ENCODE measurements around the gene RPUSD4. TPM values are rescaled to one million over a fixed set of nuclear protein-coding genes. Genes with fewer than 3 reads are reported as not detected.

RPUSD4 gene
- total RNA-seq, 4 donors from 2014 or later: 11.1 to 20.3 (median 12.6) TPM

GRCh38 chr11:126188332-126189108 is 22.9 kb downstream of the RPUSD4 start:
- Histone ChIP-seq H3K27me3 (no peaks in the 10 kb centered on the region), H3K27ac (peak overlapping the region in 2 of 4 donors; percentile 13 to 61), H3K4me3 (no peak overlapping the region), H3K4me1 (no peaks in the 10 kb centered on the region), H3K9me3 (no peaks in the 10 kb centered on the region), H3K36me3 (no peaks in the 10 kb centered on the region)
- peak; percentile 46 for DNase-seq
- in situ Hi-C loops (cut with MboI; ENCODE audit: low pct_ligation_motif_present in 1 of 4, low pct_unique_long_range_greater_than_20kb in 1 of 4, low sequenced_read_pairs in 3 of 4): no loop called here
- WGBS, 2 donors (ENCODE audit: low coverage in 1 of 2): 85% methylated on average over 4 to 15 of the region's 15 CpGs
- intact Hi-C loops (cut with DNase I; ENCODE audit: low total_unique reads): no loop called here
- no peak for TF ChIP-seq EP300 (IDR thresholded peaks at IDR 0.05; ENCODE audit: low read depth)
- no peak for TF ChIP-seq POLR2A (IDR thresholded peaks at IDR 0.05)
- TF ChIP-seq, protein P1, sequence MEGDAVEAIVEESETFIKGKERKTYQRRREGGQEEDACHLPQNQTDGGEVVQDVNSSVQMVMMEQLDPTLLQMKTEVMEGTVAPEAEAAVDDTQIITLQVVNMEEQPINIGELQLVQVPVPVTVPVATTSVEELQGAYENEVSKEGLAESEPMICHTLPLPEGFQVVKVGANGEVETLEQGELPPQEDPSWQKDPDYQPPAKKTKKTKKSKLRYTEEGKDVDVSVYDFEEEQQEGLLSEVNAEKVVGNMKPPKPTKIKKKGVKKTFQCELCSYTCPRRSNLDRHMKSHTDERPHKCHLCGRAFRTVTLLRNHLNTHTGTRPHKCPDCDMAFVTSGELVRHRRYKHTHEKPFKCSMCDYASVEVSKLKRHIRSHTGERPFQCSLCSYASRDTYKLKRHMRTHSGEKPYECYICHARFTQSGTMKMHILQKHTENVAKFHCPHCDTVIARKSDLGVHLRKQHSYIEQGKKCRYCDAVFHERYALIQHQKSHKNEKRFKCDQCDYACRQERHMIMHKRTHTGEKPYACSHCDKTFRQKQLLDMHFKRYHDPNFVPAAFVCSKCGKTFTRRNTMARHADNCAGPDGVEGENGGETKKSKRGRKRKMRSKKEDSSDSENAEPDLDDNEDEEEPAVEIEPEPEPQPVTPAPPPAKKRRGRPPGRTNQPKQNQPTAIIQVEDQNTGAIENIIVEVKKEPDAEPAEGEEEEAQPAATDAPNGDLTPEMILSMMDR (IDR thresholded peaks at IDR 0.05): no peak
- TF ChIP-seq POLR2AphosphoS5 (IDR thresholded peaks at IDR 0.05): no peak

GRCh38 chr11:126186708-126187529 is 24.5 kb downstream of the RPUSD4 start:
- H3K36me3 ChIP-seq: no peaks in the 10 kb centered on the region
- DNase-seq: no peak
- intact Hi-C loops (cut with DNase I; ENCODE audit: low total_unique reads): no loop called here
- H3K9me3 ChIP-seq: no peaks in the 10 kb centered on the region
- no peak overlapping the region for H3K27ac ChIP-seq
- WGBS, 2 donors (ENCODE audit: low coverage in 1 of 2): 80 to 86% methylated on average over 4 to 22 of the region's 22 CpGs
- no peaks in the 10 kb centered on the region for H3K4me1 ChIP-seq
- H3K4me3 ChIP-seq: no peak overlapping the region
- no peak for TF ChIP-seq EP300 (IDR thresholded peaks at IDR 0.05; ENCODE audit: low read depth)
- TF ChIP-seq POLR2AphosphoS5 (IDR thresholded peaks at IDR 0.05): no peak
- TF ChIP-seq POLR2A (IDR thresholded peaks at IDR 0.05): no peak
- TF ChIP-seq, protein P1 (IDR thresholded peaks at IDR 0.05): no peak
- in situ Hi-C loops (cut with MboI; ENCODE audit: low pct_ligation_motif_present in 1 of 4, low pct_unique_long_range_greater_than_20kb in 1 of 4, low sequenced_read_pairs in 3 of 4): no loop called here
- H3K27me3 ChIP-seq: no peaks in the 10 kb centered on the region

DNA sequence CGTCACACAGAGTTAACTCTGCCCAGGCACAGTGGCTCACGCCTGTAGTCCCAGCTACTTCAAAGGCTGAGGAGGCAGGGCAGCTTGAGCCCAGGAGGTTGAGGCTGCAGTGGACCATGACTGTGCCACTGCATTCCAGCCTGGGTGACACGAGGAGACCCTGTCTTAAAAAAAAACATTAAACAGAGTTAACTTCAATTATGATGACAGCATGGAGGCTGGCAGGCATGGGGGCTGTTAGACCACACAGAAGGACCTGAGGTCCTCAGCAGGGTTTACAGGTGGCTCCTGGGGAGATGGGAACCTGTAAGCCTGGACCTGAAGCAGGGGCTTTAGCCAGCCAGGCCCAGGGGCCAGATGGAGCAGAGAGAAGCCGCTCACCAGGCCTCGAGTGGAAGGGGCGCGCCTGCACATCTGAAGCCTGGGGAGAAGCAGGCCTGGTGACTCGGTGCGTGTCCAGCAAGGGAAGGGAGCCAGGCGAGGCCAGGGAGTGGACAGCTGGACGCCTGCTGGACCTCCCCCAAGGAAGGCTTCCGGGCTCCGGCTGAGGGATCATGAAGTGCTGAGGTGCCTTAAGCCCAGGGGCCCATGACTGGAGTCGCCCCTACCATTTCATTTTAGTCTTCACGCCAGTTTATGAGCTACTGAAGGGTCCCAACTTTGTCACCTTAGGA is 25.3 kb downstream of the RPUSD4 start:
- H3K27ac ChIP-seq: no peak overlapping the region
- no peak overlapping the region for H3K4me3 ChIP-seq
- no peaks in the 10 kb centered on the region for H3K9me3 ChIP-seq
- TF ChIP-seq POLR2AphosphoS5 (IDR thresholded peaks at IDR 0.05) (no peak), POLR2A (IDR thresholded peaks at IDR 0.05) (no peak), EP300 (IDR thresholded peaks at IDR 0.05; ENCODE audit: low read depth) (no peak)
- TF ChIP-seq, protein P1 (IDR thresholded peaks at IDR 0.05): no peak
- intact Hi-C loops (cut with DNase I; ENCODE audit: low total_unique reads): no loop called here
- no peaks in the 10 kb centered on the region for H3K4me1 ChIP-seq
- no peaks in the 10 kb centered on the region for H3K27me3 ChIP-seq
- H3K36me3 ChIP-seq: no peaks in the 10 kb centered on the region
- in situ Hi-C loops (cut with MboI; ENCODE audit: low pct_ligation_motif_present in 1 of 4, low pct_unique_long_range_greater_than_20kb in 1 of 4, low sequenced_read_pairs in 3 of 4): no loop called here
- WGBS, 2 donors (ENCODE audit: low coverage in 1 of 2): 73 to 100% methylated on average over 1 to 15 of the region's 15 CpGs
- DNase-seq: no peak

All from transverse colon (tissue), 4 donors.